ENCODE measurements around the gene RAP1B.

- TF ChIP-seq CTCF (IDR thresholded peaks at IDR 0.05): no peak
- no peak for TF ChIP-seq POLR2A (IDR thresholded peaks at IDR 0.05)
Observed at GRCh38 chr12:68622250-68622649, 11.6 kb downstream of the RAP1B start.
